Heart left ventricle (tissue), 16 donors: ENCODE results near the gene WSB1. TPM values are rescaled to one million over a fixed set of nuclear protein-coding genes. Genes with fewer than 3 reads are reported as not detected.

Experiments used
- ATAC-seq, 4 donors: fragments of 200-7000 bp; cut with Tn5 transposase; one replicate each; pipeline ENCODE4 v1.9.1; 2020 to 2022; ENCODE audit warnings: moderate library complexity in 4 of 4, mild to moderate bottlenecking in 3 of 4, moderate number of reproducible peaks in 1 of 4
- DNase-seq, 5 donors: peaks; one replicate each; pipeline ENCODE4 v3.0.0-alpha.2; 2020
- H3K27ac ChIP-seq, 12 donors: fragments of 200-600 bp; sonication (generic) in 4 of 12; one replicate each; pipeline versions ENCODE4 v1.5.0 to v1.8.0; 2016 to 2022; ENCODE audit warnings: mild to moderate bottlenecking in 2 of 12
- H3K27me3 ChIP-seq, 9 donors: fragments of 200-600 bp; sonication (generic) in 2 of 9; one replicate each; pipeline versions ENCODE4 v1.5.1 to v1.8.0; 2016 to 2022; ENCODE audit warnings: mild to moderate bottlenecking in 3 of 9
- H3K36me3 ChIP-seq, 9 donors: fragments of 200-600 bp; sonication (generic) in 2 of 9; one replicate each; pipeline versions ENCODE4 v1.5.0 to v1.8.0; 2018 to 2022; ENCODE audit warnings: mild to moderate bottlenecking in 2 of 9
- H3K4me1 ChIP-seq, 12 donors: fragments of 200-600 bp; sonication (generic) in 4 of 12; one replicate each; pipeline versions ENCODE4 v1.5.0 to v1.8.0; 2016 to 2022; ENCODE audit warnings: mild to moderate bottlenecking in 3 of 12
- H3K4me3 ChIP-seq, 12 donors: fragments of 200-600 bp; sonication (generic) in 4 of 12; one replicate each; pipeline versions ENCODE4 v1.5.0 to v1.8.0; 2017 to 2022; ENCODE audit warnings: mild to moderate bottlenecking in 9 of 12, moderate library complexity in 4 of 12
- H3K9me3 ChIP-seq, 12 donors: fragments of 200-600 bp; sonication (generic) in 4 of 12; one replicate each; pipeline versions ENCODE4 v1.5.0 to v1.8.0; 2016 to 2022; ENCODE audit warnings: mild to moderate bottlenecking in 1 of 12
- POLR2A ChIP-seq, 2 donors: fragments of 450-650 bp; IDR thresholded peaks; one replicate each; pipeline ENCODE4 v1.6.1; 2017; ENCODE audit warnings: antibody characterized with exemption in 2 of 2, mild to moderate bottlenecking in 2 of 2, moderate library complexity in 2 of 2
- WGBS, 4 donors: extraction: QIAGEN DNeasy Blood & Tissue Kit in 2 of 4; methylation state at CpG; one replicate each; pipeline versions ENCODE4 v1.1.5 to v1.1.7; 2013 to 2018; 5-methylcytosine and 5-hydroxymethylcytosine counted together
- intact Hi-C, 10 donors: fragments of 100-400 bp; cut with DNase I; formaldehyde crosslinking; loops; one replicate each; pipeline versions ENCODE4 v1.11.1 to v1.14.2; 2022
- polyA plus RNA-seq, 2 donors: library from polyadenylated mRNA; stranded (reverse); fragments of 200-250 nt; gene quantifications; one replicate each; pipeline ENCODE4 v1.2.3, GENCODE V29; 2013
- total RNA-seq, 9 donors: library from RNA; depleted of rRNA in 2 of 9; stranded (reverse); fragments of >200 nt in 2 of 9; fragmentation: NEBNext Ultra II Directional in 3 of 9; extraction: Animal tissue kit (Norgen Biotek cat#: 25700) in 3 of 9; gene quantifications; one replicate each; pipeline versions ENCODE4 v1.1.0 to v1.2.4, GENCODE V29; 2016 to 2023
- TF ChIP-seq, protein P1 (sequence below), 12 donors: fragments of 200-600 bp; sonication (generic) in 4 of 12; IDR thresholded peaks; one replicate each; pipeline versions ENCODE4 v1.5.0 to v1.8.0; 2018 to 2022; ENCODE audit warnings: antibody characterized with exemption in 12 of 12, mild to moderate bottlenecking in 5 of 12
- donor health status: ischemic (EF 13 %, LVEDD 7.1; RV severe dilation, severe dysfunction).
- donor health status: healthy with polysubstance abuse.
- donor health status: DM: no; HTN: yes; CAD: no.
- donor health status: DM: no; HTN: no; CAD: no.
- donor health status: ischemic (EF 25% LVEDD 6.9; RV normal size, moderate dysfunction).
- donor health status: ischemic (EF 25% LVEDD 5.7; RV mildly dilated, moderate dysfunction).
- donor health status: healthy.
- donor health status: DM: yes; HTN: yes; CAD: no.
- donor health status: ischemic (EF 35%, LVEDD 5.7; RV mildly dilated, moderate dysfunction).
- donor health status: nonischemic (EF 11% LVEDD 7.7; RV severe dilation, severe dysfunction).
- donor health status: DM: yes; HTN: yes; CAD: no.
- donor health status: PGD.
- donor health status: ischemic (EF 29% LVEDD 5.4; RV normal size, mild dysfunction).
- donor health status: nonischemic (EF 23%, LVEDD 6.1; RV moderate dilation, normal function).

WSB1 gene
- total and polyA plus RNA-seq, 11 donors, result 22.3 to 119 (median 56.2) TPM

DNA sequence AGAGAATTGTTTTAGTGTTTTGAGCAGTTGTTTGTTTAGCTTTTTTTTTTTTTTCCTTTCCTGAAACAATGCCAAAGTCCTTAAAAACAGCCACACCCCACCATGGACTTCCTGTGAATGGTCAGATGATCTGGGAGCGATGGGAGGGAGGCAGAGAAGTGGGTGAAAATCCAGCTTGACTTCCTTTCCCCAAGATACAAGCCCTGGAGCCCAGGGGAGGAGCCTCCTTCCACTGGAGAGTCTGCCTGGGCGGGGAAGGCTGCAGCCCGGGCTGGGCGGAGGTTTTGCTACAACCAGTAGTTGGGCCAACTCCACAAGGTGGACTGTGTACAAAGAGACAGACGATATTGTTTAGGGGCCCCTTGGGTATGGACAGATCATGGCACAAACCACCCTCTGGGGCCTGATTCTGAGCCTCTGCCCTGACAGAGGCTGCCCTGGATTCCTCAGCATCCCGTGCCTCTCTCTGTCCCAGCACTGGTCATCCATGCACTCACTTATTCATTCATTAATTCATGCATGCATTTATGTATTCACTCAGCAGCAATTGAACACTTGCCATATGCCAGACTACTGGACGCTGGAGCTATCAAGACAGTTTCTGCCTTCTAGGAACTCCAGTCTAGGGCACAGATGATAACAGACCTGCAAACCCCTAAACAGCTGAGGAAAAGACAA, 29.8 kb downstream of the WSB1 start:
- WGBS, 4 donors, result 26 to 42% (median 34%) methylated on average over 7 of the region's 7 CpGs
- Histone ChIP-seq H3K9me3 (no peaks in the 10 kb centered on the region), H3K4me3 (peak overlapping the region in 1 of 12 donors; percentile 5), H3K4me1 (peaks cover 10 to 55% (median 42%) of the 10 kb centered on the region in 12 donors), H3K36me3 (peaks cover 0 to 7% (median 0%) of the 10 kb centered on the region in 9 donors), H3K27ac (peak overlapping the region in 11 of 12 donors; percentile 51 to 77 (median 67)), H3K27me3 (no peaks in the 10 kb centered on the region)
- TF ChIP-seq POLR2A (IDR thresholded peaks at IDR 0.05), result no peak
- TF ChIP-seq, protein P1, sequence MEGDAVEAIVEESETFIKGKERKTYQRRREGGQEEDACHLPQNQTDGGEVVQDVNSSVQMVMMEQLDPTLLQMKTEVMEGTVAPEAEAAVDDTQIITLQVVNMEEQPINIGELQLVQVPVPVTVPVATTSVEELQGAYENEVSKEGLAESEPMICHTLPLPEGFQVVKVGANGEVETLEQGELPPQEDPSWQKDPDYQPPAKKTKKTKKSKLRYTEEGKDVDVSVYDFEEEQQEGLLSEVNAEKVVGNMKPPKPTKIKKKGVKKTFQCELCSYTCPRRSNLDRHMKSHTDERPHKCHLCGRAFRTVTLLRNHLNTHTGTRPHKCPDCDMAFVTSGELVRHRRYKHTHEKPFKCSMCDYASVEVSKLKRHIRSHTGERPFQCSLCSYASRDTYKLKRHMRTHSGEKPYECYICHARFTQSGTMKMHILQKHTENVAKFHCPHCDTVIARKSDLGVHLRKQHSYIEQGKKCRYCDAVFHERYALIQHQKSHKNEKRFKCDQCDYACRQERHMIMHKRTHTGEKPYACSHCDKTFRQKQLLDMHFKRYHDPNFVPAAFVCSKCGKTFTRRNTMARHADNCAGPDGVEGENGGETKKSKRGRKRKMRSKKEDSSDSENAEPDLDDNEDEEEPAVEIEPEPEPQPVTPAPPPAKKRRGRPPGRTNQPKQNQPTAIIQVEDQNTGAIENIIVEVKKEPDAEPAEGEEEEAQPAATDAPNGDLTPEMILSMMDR (IDR thresholded peaks at IDR 0.05), result no peak
- peak; percentile 40 to 87 (median 78) for ATAC-seq
- intact Hi-C loops, result loop anchor here in 1 of 10 donors (2.0 kb wide), 1 partner anchor 29 kb away; the partner anchor contains the start of gene WSB1
- DNase-seq, result peak; percentile 78 to 91 (median 87)

DNA sequence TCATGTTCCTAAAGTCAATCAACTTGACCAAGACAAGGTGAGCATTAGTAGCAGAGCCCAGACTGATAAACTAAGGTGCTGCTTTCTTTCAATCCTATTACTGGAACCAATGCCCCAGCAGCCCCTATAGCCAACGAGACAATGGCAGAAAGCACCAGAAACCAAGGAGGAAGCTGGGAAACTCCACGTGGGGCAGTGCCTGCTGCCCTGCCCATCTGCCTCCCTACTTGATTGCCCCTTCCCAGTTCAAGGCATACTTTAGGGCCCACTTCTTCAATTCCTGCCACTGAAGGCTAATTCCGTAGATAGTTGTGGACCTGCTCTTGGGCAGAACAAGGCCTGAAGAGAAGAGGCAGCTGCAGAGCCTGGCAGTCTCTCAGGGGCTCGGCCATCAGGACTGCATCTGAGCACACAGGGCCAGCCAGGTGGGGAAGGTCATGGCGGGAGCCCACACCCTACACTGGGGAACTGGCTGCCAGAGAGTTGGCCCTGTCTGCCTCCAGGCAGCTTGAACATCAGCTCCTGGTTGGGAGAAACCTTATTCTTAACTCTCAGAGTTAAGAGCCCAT, 30.9 kb downstream of the WSB1 start:
- TF ChIP-seq, protein P1 (IDR thresholded peaks at IDR 0.05), result no peak
- 77 to 87% (median 80%) methylated on average over 4 to 5 of the region's 5 CpGs for WGBS, 4 donors
- DNase-seq (no peak), ATAC-seq (no peak)
- no peaks in the 10 kb centered on the region for H3K36me3 ChIP-seq
- H3K27me3 ChIP-seq, result no peaks in the 10 kb centered on the region
- peak overlapping the region in 4 of 12 donors; percentile 15 to 68 (median 44) for H3K27ac ChIP-seq
- H3K4me3 ChIP-seq, result no peak overlapping the region
- intact Hi-C loops, result no loop called here
- peaks cover 6 to 46% (median 32%) of the 10 kb centered on the region in 12 donors for H3K4me1 ChIP-seq
- H3K9me3 ChIP-seq, result no peaks in the 10 kb centered on the region

DNA sequence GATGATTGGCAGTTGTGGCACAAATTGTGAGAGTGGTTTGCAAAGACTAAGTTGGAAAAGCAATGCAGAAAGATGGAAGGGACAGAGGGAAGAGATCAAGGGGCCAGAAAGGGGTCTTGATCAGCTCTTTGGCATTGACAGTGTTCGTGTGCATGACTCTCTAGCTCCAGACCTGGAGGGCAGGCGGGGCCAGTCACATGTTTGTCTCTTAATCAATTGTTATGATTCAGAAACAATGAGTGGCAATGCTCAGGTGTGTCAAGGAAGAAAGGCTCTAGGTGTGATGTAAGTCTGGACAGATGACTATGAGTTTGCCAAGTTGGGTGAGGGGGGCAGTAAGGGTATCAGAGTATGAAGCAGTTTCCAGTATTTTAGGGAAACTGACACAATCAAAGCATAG, 32.1 kb downstream of the WSB1 start:
- Histone ChIP-seq H3K27ac (no peak overlapping the region), H3K4me3 (no peak overlapping the region), H3K4me1 (peaks cover 3 to 38% (median 26%) of the 10 kb centered on the region in 12 donors), H3K9me3 (no peaks in the 10 kb centered on the region), H3K36me3 (no peaks in the 10 kb centered on the region), H3K27me3 (no peaks in the 10 kb centered on the region)
- DNase-seq (no peak), ATAC-seq (no peak)
- WGBS, 4 donors, result 86 to 92% (median 90%) methylated on average over 2 of the region's 2 CpGs
- intact Hi-C loops, result no loop called here
- TF ChIP-seq, protein P1 (IDR thresholded peaks at IDR 0.05), result no peak
- TF ChIP-seq POLR2A (IDR thresholded peaks at IDR 0.05), result no peak

DNA sequence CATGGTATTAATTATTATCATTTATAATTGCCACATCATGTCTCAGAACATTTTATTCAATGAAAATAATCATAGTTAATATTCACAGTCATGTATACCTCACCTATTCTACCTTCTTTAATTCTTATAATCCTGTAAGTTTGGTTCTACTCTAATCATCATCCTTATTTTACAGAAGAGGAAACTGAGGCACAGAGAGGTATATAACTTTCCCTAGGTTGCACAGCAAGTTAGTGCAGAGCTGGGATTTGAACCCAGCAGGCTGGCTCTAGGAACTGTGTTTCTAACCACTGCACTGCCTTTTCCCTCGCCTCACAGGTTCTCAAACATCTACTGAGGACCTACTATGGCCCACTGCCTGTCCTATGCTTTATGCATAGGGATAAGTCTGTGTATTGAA, 32.7 kb downstream of the WSB1 start:
- no peak overlapping the region for H3K27ac ChIP-seq
- H3K9me3 ChIP-seq, result no peaks in the 10 kb centered on the region
- WGBS, 4 donors, result 96 to 100% (median 97%) methylated on average over 1 of the region's 1 CpG
- no peak for DNase-seq
- intact Hi-C loops, result no loop called here
- no peak overlapping the region for H3K4me3 ChIP-seq
- ATAC-seq, result no peak
- H3K36me3 ChIP-seq, result no peaks in the 10 kb centered on the region
- no peaks in the 10 kb centered on the region for H3K27me3 ChIP-seq
- no peak for TF ChIP-seq POLR2A (IDR thresholded peaks at IDR 0.05)
- TF ChIP-seq, protein P1 (IDR thresholded peaks at IDR 0.05), result no peak
- H3K4me1 ChIP-seq, result peaks cover 3 to 42% (median 26%) of the 10 kb centered on the region in 12 donors
